ENCODE measurements around the gene BRD1. TPM values are rescaled to one million over a fixed set of nuclear protein-coding genes. Genes with fewer than 3 reads are reported as not detected.
"Not testable (repeated sequence)": the region's sequence is repeated elsewhere in the genome, so short reads cannot be mapped to it uniquely, and the experiment has no call there.

BRD1 gene
- polyA plus RNA-seq, 1 donor from 2014 or later, result 79.3 TPM

GRCh38 chr22:49783926-49784629 lies 43.6 kb downstream of the BRD1 start:
- H3K27me3 ChIP-seq (ENCODE audit: insufficient read depth, low read depth, low read length), result no peaks in the 10 kb centered on the region
- H3F3A ChIP-seq (ENCODE audit: insufficient read depth, low read length, poor library complexity, severe bottlenecking), result no peaks in the 10 kb centered on the region
- H3K9ac ChIP-seq (ENCODE audit: low read length), result no peak overlapping the region
- H3K36me3 ChIP-seq (ENCODE audit: insufficient read depth, low read length), result no peaks in the 10 kb centered on the region
- no peak overlapping the region for H3K4me3 ChIP-seq (ENCODE audit: low read length)
- no peaks in the 10 kb centered on the region for H3K9me3 ChIP-seq (ENCODE audit: low read length)
- H2AFZ ChIP-seq (ENCODE audit: low read depth, low read length), result no peak overlapping the region
- TF ChIP-seq CTCF (IDR thresholded peaks at IDR 0.05; ENCODE audit: poor library complexity, severe bottlenecking) (no peak), REST (IDR thresholded peaks at IDR 0.05; ENCODE audit: borderline replicate concordance) (no peak), POLR2AphosphoS5 (IDR thresholded peaks at IDR 0.05) (no peak), SMC3 (conservative IDR thresholded peaks at IDR 0.05; ENCODE audit: poor library complexity) (no peak), RAD21 (conservative IDR thresholded peaks at IDR 0.05) (no peak), MXI1 (conservative IDR thresholded peaks at IDR 0.05; ENCODE audit: poor library complexity, severe bottlenecking) (no peak), EP300 (conservative IDR thresholded peaks at IDR 0.05; ENCODE audit: poor library complexity, severe bottlenecking) (no peak), TAF1 (IDR thresholded peaks at IDR 0.05; ENCODE audit: low read depth) (no peak), EZH2 (IDR thresholded peaks at IDR 0.05; ENCODE audit: borderline replicate concordance, insufficient read depth, low read length, poor library complexity, severe bottlenecking) (no peak)
- H4K20me1 ChIP-seq (ENCODE audit: insufficient read depth), result peaks cover 20% of the 10 kb centered on the region
- no peaks in the 10 kb centered on the region for H3K9me2 ChIP-seq (ENCODE audit: insufficient read depth, low read length)
- no peak overlapping the region for H3K27ac ChIP-seq (ENCODE audit: low read length)
- peaks cover 42% of the 10 kb centered on the region for H3K79me2 ChIP-seq (replicated peaks; ENCODE audit: insufficient read depth, low read length)
- H3K4me2 ChIP-seq (ENCODE audit: low read length), result no peak overlapping the region

- H3K9ac ChIP-seq (ENCODE audit: low read length), result no peak overlapping the region
- H3K4me2 ChIP-seq (ENCODE audit: low read length), result no peak overlapping the region
- no peaks in the 10 kb centered on the region for H3K9me3 ChIP-seq (ENCODE audit: low read length)
- H4K20me1 ChIP-seq (ENCODE audit: insufficient read depth), result peaks cover 12% of the 10 kb centered on the region
- no peak overlapping the region for H3K27ac ChIP-seq (ENCODE audit: low read length)
- TF ChIP-seq POLR2AphosphoS5 (IDR thresholded peaks at IDR 0.05) (no peak), EZH2 (IDR thresholded peaks at IDR 0.05; ENCODE audit: borderline replicate concordance, insufficient read depth, low read length, poor library complexity, severe bottlenecking) (no peak), CTCF (IDR thresholded peaks at IDR 0.05; ENCODE audit: poor library complexity, severe bottlenecking) (no peak), TAF1 (IDR thresholded peaks at IDR 0.05; ENCODE audit: low read depth) (no peak), RAD21 (conservative IDR thresholded peaks at IDR 0.05) (no peak), SMC3 (conservative IDR thresholded peaks at IDR 0.05; ENCODE audit: poor library complexity) (no peak)
- H3K79me2 ChIP-seq (replicated peaks; ENCODE audit: insufficient read depth, low read length), result peaks cover 39% of the 10 kb centered on the region
- H3K9me2 ChIP-seq (ENCODE audit: insufficient read depth, low read length), result no peaks in the 10 kb centered on the region
- no peaks in the 10 kb centered on the region for H3F3A ChIP-seq (ENCODE audit: insufficient read depth, low read length, poor library complexity, severe bottlenecking)
- no peak overlapping the region for H2AFZ ChIP-seq (ENCODE audit: low read depth, low read length)
- no peaks in the 10 kb centered on the region for H3K27me3 ChIP-seq (ENCODE audit: insufficient read depth, low read depth, low read length)
- H3K36me3 ChIP-seq (ENCODE audit: insufficient read depth, low read length), result no peaks in the 10 kb centered on the region
- H3K4me3 ChIP-seq (ENCODE audit: low read length), result no peak overlapping the region
Measured at GRCh38 chr22:49783036-49783746, 44.5 kb downstream of the BRD1 start.

- H3K9me2 ChIP-seq (ENCODE audit: insufficient read depth, low read length); H2AFZ ChIP-seq (ENCODE audit: low read depth, low read length); H3K4me2 ChIP-seq (ENCODE audit: low read length); H3K4me3 ChIP-seq (ENCODE audit: low read length); H3K9ac ChIP-seq (ENCODE audit: low read length); H3F3A ChIP-seq (ENCODE audit: insufficient read depth, low read length, poor library complexity, severe bottlenecking); H3K36me3 ChIP-seq (ENCODE audit: insufficient read depth, low read length); H3K9me3 ChIP-seq (ENCODE audit: low read length); H3K27ac ChIP-seq (ENCODE audit: low read length); H3K27me3 ChIP-seq (ENCODE audit: insufficient read depth, low read depth, low read length): not testable (repeated sequence)
- Histone ChIP-seq H4K20me1 (ENCODE audit: insufficient read depth) (peaks cover 12% of the 10 kb centered on the region), H3K79me2 (replicated peaks; ENCODE audit: insufficient read depth, low read length) (peaks cover 37% of the 10 kb centered on the region)
Measured at GRCh38 chr22:49781886-49782285, 45.8 kb downstream of the BRD1 start.

Data from neural cell (in vitro differentiated cells).